Measurements from ENCODE around the gene NTRK3.

The NTRK3 gene

DNA sequence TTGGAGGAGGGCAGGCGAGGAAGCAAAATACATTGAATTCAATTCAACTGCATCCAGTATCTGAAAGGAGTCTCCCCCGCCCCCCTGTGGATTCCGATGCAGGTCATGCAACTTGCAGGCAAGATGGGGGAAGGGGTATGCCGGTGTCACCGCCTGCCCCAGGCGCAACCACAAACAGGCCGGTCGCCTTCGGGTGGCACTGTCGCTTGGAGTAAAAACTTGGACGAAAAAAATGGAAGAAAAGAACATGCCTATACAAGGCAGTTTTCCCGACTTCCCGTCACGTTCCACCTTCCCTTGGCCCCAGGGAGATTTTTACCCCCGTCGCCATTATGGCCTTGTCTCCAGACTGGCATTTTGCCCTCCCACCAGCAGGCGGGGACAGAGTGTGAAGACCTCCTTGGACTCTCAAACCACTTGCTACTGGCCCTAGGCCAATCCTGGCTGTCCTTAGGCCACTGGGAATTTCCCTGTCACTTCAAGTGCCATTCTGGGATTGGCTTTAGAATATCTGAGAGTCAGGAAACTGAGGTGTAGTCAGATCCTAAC is 1.6 kb upstream of the NTRK3 start:
- DNase-seq (ENCODE audit: low read depth, low spot score), result no peak

DNA sequence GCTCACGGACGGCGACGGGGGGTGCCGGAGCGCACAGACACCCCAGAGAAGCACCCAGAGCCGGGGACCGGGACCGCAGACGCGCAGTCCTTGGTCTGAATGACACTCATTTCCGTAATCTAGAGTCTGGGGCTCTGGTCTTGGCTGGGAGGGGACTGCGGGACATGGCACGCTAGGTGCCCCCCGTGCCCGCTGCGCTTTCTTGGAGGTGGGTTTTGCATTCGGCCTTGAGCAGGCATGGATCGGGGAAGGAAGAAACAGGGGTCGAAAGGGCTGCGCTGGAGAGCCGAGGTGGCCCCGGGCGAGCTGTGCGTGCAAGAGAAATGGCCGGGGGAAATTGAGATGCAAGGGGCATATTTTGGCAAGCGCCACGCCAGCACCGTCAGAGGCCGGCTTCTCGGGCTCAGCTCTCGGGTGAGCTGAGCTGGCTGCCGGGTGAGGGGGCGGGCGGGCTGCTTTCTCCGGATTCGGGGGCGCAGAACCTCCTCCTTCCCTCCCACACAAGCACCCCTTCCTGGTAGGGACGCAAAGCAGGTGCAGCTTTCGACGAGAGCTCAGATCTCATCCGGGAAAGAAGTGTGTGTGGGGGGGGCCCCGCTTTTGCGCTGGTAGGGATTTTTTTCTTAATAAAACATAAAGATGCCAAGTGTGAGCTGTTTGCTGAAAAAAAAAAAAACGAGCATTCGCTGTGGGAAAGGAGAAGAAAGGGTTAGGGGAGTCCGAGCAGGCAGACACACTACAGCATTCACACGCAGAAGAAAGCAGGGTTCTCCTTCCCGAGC is 963 bp upstream of the NTRK3 start:
- no peak for DNase-seq (ENCODE audit: low read depth, low spot score)

DNA sequence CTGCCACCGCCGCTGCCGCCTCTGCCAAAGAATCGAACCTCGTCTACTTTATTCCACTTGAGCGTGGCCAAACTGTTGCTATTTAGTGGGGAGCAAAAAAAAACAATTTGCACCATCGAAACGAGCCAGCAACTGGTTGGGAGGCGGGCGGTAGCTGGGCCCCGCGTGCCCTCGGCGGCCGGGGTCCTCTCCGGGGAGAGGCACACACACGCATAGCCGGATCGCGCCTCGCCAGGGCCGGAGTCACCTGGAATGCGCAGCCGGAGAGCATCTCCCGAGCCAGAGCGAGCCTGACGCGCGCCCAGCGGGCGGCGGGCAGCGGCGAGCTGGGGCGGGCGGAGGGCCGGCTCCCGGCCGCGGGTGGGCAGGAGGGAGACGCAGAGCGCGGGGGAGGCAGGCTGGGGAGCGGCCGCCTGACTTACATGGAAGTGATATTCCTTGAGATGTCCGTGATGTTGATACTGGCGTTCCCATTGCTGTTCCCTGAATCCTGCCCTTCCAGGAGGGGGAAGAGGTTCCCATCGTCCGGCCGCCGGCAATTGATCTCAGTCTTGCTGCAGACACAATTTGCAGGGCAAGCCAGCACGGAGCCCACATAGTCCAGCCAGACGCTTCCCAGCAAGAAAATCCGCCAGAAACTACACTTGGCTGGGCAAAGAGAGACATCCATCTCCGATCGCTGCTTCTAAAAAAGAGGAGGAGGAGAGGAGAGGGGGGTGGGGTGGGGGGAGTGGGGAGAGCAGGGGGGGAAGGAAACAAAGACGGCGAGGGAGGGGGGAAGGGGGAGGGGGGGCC is 858 bp downstream of the NTRK3 start:
- no peak for DNase-seq (ENCODE audit: low read depth, low spot score)

DNA sequence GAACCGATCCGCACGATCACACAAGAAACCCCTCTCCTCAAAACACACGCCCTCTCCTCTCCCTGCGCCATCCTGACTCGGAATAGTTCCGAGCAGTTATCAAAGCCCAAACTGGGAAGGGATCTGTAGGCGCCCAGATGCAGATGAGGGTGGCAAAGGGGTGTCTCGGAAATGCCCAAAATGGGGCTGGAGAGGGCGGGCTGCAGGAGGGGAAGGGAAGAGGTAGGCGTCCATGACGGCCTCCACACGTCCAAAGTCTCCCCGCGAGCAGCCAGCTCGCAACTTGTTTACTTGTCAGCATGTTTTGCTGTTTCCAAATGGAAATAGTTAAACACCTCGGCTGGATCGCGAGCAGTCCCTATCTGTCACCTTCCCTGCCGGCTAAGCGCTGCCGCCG is 1.5 kb downstream of the NTRK3 start:
- DNase-seq (ENCODE audit: low read depth, low spot score), result no peak

DNA sequence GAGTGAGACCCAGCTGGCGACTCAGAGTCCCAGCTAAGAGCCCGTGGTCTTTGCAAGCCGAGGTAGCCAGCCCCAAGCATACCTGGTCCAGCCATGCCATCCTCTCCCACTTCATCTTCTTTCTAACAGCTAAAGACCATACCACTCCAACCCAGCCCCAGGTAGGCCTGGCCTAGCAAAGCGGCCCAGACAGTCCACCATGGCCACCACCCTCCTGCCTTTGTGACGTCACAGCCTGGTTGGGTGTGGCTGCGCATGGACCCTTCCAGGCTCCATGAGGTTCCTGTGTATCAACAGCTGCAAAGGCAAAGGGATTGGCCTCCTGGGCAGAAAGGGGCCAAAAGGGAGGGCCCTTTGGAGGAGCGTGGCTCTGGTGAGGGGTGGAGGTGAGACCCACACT is 4.1 kb downstream of the NTRK3 start:
- no peak for DNase-seq (ENCODE audit: low read depth, low spot score)

DNA sequence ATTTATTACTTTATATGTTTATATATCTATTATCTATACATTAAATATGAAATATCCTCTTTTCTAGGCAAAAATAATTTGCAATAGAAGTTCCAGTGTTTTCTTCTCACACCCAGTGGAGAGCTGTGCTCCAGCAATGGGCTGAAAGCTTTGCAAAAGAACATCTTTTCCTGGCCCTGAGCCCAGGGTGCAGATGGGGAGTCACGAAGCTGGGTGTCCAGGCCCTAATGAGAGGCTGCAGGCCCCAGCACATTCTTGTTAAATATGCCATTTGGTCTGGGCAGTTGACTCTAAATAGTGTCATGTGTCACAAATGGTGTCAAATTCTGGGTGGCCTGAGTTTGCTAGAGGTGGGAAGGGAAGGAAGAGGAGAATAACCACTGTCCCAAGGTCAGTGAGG is 5.7 kb downstream of the NTRK3 start:
- DNase-seq (ENCODE audit: low read depth, low spot score), result no peak

DNA sequence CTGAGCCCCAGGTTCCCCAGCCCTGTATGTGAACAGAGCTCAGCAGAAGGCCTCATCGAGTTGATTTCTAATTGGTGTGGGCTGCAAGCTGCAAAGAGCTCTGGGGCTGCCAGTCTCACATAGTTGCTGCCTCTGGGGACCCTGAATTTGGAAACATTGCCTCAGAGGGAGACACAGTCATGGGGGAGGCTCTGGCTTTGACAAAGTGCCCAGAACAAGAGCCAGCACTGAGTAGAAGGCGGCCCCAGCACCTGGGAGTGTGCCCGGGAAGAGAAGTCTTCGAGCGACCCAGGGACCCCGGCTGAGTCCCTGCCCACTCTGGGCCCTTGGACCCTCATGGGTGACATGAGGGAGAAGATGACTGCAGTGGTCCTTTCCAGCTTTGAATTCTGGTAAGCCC is 7.3 kb downstream of the NTRK3 start:
- no peak for DNase-seq (ENCODE audit: low read depth, low spot score)

DNA sequence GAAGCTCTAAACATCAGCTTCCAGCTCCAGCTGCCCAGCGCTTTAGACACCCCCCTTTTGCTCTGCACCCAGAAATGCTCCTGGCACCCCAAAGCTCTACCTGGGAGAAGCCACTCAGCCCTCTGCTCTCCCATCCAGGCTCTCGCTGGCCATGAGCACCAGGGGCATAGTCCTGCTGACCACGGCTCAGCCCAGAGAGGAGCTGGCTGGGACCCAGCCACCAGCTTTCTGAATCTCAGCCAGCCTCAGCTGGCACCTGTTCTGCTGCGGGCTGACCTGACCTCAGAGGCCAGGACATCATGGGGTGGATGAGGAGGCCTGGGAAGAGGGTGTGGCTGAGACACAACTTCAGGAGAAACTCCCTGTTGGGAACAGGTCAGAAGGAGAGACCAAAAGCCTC is 8.6 kb downstream of the NTRK3 start:
- no peak for DNase-seq (ENCODE audit: low read depth, low spot score)

DNA sequence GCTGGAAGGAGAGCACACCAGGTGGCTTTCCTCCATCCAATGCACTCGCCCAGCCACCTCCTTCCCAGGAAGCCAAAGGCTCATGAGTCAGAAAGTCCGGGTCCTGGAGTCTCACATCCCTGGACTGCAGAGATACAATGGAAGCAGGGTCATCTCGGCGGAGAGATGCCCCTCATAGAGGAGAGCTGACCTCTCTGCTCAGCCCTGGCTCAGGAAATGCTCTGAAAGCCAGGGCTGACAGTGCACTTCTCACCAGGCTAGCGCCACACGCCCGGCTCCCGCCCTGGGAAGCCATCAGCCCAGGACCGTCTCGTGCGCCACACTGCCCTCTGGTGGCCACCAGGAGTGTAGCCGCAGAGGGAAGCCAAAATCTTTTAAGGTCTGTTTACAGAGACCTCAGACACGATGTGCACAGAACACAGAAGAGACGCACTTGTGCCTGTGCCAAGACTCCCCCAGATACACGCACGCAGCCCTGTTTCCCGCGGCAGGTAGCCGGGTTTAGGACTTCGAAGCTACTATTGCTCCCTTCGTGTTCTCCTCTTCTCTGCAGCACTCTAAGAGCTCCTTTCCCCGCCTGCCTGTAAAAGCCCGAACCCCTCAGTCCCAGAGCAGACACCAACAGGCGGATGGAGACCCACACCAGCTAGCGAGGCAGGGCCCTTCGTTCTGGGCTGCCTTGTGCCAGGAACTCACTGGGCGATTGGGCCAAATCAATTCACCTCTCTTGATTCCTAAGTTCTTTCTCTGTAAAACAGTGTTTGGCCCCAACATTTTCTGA is 9.7 kb downstream of the NTRK3 start:
- no peak for DNase-seq (ENCODE audit: low read depth, low spot score)

DNA sequence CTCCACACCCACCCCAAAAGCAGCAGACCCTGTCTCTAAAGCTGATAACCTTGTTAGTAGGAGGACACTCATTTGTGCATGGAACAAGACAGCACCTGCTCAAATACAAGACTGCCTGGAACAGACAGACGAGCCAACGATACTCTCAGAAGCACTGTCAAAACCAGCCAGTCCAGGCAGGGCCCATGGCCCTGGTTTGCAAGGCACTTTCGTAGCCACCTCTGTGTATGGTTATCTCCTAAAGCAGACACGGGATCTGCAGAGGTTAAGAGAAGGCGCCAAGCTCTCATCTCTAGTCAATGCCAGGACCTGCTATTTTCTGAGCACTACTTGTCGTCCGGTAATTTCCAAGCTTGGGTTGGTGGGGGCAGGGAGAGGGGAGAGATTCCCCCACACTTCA is 10.5 kb downstream of the NTRK3 start:
- DNase-seq (ENCODE audit: low read depth, low spot score), result no peak

DNA sequence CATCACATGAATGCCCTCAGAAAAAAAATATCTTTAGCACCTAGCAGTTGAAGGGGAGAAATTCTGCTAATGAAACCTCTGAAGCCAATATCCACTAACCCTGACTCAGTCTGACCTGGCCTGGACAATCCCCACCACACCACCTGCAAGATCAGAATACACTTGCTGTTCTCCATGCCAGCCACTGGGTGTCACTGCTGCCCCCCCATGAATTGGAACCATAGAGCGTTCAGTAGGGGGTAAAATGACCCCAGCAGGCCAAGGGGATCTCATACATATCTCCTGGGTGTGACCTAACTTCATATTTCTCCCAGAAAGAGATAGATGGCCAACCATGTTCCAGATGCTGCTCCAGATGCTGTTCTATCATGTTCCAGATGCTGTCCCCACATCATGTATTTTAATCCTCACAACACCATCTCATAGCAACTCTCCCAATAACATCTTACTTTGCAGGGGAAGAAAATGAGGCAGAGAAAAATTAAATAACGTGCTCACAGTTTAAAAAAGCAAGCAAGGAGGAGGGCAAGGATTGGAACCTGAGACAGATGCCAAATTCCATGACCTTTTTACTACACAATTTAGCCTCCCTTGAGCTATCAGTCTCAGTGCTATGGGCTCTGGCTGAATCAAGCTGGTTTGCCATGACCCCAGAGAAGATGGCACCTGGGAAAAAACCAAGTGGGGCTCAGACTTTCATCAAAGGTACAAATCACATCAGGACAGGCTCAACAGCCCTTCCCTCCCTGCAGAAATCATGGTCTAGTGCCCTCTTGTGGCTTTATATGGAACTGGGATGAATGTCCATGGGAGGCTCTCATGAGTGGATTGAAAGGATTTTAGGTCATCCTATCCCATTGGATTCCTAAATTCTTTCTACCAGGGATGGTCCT is 12.4 kb downstream of the NTRK3 start:
- DNase-seq (ENCODE audit: low read depth, low spot score), result no peak

DNA sequence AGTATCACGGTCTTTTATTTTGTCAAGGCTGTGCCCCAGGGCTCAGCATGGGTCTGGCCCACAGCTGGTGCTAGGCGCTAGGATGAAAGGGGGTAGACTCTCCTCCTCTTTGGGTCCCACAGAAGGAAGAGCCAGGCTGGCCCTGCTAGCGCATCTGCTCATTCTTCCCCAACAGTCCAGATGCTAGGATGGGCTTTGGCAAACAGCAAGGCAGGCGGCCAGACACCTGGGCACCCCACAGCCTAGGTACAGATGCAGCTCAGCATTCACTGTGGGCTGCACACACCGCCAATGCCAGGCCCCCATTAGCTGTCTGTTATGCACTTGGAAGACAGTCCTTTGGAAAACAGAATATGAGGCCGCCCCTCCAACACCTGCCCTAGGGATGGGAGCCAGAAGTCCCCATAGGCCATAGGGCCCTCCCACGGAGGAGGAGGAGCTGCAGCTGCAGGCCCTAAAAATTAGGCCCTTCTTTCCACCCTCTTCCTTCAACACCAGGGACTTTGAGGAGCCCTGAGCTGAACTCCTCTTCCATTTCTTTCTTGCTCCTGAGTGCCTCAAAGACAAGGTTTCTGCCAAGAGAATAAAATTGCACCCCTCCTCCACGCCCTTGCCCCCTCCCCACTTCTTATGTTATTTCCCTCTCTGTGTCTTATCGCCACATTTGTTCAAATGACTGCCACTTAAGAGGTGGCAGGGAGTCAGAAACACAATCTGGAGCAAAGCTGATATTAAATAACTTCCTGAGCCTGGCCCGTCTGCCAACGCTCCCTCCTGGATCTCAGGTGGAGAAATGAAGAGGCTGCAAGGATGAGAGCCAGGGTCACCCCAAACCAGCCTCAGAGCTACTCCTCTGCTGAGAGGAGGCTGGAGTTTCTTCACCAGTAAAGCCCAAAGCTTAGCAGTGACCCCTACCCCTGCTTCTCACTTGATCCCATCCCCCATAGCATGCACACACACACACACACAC is 13.7 kb downstream of the NTRK3 start:
- DNase-seq (ENCODE audit: low read depth, low spot score), result no peak

DNA sequence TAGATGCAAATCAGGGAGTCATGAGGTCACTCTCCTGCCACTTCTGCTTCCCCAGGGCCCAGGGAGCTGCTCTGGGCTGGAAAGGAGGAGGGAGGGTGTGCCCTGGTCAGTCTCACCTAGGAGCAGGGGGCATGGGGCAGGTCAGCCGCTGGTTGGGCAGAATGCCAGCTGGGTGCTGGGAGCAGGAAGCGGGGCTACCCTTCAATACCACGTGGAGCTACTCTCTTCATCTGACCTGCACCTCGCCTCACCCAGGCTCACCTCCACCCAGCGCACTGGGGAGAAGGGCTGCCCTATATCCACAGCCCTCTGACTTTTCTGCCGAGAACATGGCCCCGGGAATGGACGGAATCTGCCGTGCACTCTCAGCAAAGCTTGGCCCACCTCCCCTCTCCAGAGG is 15.1 kb downstream of the NTRK3 start:
- no peak for DNase-seq (ENCODE audit: low read depth, low spot score)

DNA sequence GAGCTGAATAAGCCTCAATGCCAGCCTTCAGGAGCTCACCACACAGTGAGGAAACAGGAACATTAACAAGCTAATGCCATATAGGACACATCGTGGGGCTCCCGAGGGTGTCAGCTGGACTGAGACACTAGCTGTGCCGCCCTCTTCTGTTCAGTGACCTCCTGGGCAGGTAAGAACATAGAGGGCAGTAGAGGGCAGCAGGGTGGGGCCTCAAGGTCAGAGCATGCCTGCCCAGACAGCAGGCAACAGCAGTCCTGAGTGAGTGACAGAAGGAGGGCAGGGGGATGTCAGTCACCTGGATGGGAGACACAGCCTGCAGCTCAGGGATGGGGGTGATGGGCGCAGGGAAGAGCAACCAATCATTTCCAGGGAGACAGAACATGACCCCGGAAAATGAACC is 15.5 kb downstream of the NTRK3 start:
- DNase-seq (ENCODE audit: low read depth, low spot score), result no peak

DNA sequence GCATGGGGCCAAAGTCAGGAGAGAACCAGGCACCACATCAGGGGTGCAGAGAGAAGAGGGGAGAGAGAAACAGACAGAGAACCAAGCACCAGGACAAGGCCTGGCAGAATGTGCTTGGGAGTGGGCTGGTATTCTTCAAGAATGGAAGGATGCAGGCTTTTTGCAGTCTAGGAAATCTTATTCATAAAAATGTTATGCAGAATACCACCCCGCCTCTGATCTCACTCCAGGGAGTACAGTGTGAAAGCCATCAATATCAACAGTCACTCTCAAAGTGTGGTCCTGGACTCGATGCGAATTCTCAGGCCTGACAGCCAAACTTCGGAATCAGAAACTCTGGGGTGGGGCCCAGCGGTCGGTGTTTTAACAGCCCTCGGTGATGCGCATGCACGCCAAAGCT is 16.9 kb downstream of the NTRK3 start:
- DNase-seq (ENCODE audit: low read depth, low spot score), result no peak

DNA sequence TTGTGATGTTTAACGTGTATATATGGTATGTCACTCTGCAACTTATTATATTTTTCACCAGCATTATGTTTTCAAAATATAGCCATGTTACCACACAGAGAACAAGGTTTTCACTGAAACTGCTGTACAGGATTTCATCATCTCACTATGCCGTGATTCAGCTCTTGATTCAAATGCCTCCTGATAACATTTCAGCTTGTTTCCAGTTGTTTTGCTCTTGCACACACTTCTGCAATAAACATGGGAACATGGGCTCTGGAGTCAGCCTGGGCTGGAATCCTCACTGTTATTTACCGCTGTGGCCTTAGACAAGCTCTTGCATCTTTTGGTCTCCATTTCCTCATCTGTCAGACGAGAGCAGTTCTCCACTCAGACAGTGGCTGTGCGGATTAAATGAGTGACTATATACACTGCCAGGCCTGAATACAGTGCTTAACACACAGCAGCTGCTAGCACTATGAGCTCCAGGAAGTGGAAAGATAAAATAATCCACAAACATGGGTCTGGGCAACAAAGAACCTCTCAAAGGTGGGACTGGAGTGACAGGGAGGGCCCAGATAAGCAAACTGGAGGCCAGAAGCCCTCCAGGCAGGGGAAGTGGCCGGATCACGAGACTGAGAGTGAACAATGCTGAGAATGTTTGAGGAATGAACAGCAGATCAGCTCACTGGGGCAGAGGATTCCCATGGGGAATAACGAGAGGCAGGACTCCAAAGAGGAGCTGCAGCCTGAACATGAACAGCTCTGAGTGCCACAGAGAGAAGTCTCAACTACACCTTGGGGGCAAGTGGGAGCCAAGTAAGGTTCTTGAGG is 17.7 kb downstream of the NTRK3 start:
- no peak for DNase-seq (ENCODE audit: low read depth, low spot score)

DNA sequence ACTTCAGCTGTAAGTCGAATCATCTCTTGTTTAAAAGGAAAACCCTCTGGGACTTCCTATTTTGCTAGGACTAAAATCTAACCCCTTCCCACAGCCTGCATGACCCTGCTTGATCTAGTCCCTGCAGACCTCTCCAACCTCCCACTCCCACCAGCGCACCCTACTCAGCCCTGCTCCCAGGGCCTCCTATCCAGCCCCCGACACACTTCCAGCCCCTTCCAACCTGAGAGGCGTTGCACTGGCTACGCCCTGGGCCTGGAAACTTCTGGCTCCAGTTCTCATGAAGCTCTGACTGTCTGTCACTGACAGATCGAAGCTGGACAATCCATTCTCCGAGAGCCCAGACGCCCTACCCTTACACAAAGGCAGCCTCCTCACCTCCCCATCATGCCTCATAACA is 21.8 kb downstream of the NTRK3 start:
- no peak for DNase-seq (ENCODE audit: low read depth, low spot score)

DNA sequence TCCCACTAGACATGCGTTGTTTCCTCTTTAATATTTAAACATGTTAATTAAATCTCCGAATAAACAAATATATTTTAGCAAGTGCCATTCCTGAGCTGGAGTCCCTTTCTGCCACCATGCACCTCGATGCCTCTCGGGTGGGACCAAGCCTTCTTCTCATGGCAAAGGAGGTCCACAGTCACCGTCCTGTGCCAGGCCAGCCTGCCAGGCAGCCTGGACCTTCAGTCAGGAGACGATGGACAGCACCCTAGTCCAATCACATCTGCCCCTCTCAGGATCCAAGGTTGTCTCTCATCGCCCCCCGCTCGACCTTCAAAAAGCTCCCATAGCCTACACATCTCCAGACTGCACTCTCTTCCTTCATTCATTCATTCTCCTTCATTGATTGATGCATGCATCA is 22.6 kb downstream of the NTRK3 start:
- DNase-seq (ENCODE audit: low read depth, low spot score), result no peak

DNA sequence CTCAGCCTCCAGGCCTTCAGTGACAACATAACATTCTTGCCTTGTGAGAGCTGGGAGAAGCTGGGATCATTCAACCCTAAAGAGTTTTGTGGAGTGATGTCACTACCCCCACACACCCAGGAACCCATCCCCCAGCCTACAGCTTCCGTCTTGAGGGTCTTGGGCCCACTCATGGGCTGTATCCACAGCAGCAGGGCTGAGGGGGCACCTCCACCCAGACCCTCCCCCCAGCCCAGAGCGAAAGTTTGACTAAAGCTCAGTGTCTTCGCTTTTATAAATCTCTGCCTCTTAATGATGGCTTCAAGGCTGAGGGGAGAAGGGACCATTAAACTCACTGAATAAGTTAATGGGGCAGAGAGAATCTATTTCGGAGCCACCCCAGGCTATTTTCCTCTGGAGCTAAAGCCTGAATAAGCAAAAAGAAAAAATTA is 23.8 kb downstream of the NTRK3 start:
- no peak for DNase-seq (ENCODE audit: low read depth, low spot score)

Measured in iPS DF 19.7 (cell line).